GM13977 (cell line): ENCODE results near the gene MYO7B.

Experiments used
- DNase-seq: peaks from one replicate; pipeline ENCODE4 v3.0.0; 2012; ENCODE audit warnings: low spot score
- in situ Hi-C: fragments of 300-500 bp; cut with MboI; formaldehyde crosslinking; loops from one replicate; pipeline ENCODE4 v1.12.0; 2022; ENCODE audit warnings: low sequenced_read_pairs, low pct_unique_long_range_greater_than_20kb, mixed read lengths, inconsistent platforms; ENCODE audit not compliant: unreplicated experiment
- TF ChIP-seq, protein P1 (sequence below): IDR thresholded peaks from 2 replicates; pipeline ENCODE4 v1.5.1; 2012; ENCODE audit warnings: mild to moderate bottlenecking, control low read depth; ENCODE audit not compliant: insufficient read depth; ENCODE audit errors: extremely low read depth, missing control alignments

MYO7B gene

DNA sequence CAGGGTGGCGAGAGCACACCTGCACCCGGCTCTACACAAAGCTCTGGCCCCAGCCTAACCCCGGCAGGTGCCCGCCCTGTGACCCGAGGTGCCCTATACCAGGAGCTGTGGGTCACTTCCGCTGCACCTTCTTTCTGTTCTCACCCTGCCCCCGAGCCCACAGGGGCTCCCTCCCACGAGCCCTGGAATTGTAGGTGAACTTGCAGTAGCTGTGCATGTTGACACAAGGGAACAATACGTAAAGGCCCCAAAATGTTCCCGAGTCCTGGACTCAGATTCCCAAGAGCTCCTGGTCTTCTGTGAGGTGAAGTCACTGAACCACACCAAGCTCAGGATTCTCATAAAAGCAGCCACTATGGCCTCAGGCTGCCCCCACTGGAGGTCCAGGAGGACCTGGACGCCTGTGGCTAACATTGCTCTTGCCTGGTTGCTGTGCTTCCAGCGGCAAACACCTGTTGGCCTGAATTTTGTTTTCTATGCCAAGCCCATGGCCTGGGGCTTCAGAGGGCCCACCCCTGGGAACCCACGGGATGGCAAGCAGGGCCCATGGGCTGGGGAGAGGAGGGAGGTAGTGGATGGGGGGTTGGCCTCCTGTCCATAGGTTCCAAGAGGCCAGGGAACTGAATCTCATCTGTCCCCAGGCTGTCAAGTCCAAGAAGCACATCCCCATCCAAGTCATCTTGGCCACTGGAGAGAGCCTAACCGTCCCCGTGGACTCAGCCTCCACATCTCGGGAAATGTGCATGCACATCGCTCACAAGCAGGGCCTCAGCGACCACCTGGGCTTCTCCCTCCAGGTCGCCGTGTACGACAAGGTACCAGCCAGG, 87.3 kb downstream of the MYO7B start:
- in situ Hi-C loops: no loop called here
- TF ChIP-seq, protein P1, sequence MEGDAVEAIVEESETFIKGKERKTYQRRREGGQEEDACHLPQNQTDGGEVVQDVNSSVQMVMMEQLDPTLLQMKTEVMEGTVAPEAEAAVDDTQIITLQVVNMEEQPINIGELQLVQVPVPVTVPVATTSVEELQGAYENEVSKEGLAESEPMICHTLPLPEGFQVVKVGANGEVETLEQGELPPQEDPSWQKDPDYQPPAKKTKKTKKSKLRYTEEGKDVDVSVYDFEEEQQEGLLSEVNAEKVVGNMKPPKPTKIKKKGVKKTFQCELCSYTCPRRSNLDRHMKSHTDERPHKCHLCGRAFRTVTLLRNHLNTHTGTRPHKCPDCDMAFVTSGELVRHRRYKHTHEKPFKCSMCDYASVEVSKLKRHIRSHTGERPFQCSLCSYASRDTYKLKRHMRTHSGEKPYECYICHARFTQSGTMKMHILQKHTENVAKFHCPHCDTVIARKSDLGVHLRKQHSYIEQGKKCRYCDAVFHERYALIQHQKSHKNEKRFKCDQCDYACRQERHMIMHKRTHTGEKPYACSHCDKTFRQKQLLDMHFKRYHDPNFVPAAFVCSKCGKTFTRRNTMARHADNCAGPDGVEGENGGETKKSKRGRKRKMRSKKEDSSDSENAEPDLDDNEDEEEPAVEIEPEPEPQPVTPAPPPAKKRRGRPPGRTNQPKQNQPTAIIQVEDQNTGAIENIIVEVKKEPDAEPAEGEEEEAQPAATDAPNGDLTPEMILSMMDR: no peak
- no peak for DNase-seq

DNA sequence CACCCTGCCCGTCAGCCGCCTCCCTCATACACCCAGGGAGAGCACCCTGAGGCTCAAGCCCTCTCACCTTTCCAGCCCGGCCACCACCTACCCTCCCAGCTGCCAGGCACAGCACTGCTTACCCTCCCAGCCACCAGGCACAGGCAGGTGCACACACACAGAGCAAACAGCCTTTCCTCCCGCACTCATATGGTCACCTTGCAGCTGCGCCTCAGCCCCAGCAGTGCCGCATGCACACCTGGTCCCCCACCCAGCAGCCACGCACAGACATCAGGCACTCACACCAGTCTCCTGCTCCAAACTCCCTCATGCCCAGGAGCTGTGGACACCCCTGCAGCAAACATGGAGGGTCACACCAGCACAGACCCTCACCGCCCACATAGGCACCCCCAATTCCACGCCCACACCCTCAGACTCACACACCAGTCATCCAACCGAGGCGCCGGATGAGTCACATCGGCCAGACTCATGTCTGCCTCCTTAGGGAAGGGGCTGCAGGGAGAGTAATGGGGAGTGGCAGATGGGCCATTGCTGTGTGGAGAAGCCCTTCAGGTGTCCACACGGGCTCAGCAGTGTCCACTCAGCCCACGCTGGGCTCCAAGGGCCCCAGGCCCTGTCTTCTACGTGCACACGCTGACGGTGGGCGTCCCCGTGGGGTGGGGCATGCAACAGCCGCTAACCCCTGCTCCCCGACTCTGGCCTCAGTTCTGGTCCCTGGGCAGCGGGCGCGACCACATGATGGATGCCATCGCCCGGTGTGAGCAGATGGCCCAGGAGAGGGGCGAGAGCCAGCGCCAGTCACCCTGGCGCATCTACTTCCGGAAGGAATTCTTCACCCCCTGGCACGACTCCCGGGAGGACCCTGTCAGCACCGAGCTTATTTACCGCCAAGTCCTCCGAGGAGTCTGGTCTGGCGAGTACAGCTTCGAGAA, 88.2 kb downstream of the MYO7B start:
- TF ChIP-seq, protein P1: no peak
- DNase-seq: no peak
- in situ Hi-C loops: no loop called here

DNA sequence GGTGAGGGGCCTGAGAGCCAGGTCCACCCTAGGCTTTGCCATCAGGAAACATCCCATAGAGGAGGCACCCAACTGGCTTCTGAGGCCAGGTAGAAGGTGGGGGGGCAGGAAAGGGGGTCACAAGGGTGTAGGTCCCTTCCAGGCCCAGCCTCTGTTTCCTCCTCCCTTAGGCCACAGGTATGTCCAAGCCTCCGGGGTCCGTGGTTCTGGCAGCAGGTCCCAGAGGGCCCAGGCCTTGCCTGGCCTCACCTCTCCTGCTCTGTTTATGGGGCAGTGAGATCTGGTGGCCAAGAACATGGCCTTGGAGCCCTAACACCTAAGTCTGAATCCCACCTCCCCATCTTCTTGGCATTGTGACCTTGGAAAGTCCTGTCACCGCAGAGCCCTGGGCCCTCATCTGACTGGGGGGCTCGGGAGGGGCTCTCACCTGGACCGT, 88.9 kb downstream of the MYO7B start:
- TF ChIP-seq, protein P1: no peak
- in situ Hi-C loops: no loop called here
- DNase-seq: no peak

DNA sequence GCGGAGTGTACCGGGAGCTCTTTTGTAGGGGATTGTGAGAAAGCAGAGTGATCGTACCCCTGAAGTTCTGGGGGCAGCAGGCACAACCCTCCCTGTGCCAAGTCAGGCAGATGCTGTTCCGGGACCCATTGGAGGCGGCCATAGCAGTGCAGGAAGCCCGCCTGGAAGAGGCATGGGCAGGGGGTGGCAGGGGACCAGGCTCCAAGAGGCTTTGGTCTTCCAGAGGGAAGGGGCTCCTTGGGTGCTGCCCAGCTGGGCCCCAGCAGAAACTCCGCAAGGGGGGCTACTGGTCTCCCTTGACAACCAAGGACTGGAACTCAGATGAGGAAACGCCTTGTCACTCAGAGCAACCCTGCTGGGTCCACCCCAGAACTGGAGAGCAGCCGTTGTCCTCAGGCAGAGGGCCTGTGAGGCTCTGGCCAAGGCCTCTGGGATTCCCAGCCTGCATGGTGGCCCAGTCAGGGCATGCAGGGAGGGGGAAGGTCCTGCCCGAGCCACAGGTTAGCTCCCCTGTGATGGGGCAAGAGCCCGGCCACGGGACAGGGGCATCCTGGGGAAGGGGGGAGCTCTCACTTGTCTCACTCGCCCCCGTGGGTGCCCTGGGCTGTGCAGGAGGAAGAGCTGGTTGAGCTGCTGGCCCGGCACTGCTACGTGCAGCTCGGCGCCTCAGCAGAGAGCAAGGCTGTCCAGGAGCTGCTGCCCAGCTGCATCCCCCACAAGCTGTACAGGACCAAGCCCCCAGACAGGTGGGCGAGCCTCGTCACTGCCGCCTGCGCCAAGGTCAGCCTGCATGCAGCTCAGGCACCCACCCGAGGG, 89.5 kb downstream of the MYO7B start:
- TF ChIP-seq, protein P1: no peak
- DNase-seq: no peak
- in situ Hi-C loops: no loop called here

DNA sequence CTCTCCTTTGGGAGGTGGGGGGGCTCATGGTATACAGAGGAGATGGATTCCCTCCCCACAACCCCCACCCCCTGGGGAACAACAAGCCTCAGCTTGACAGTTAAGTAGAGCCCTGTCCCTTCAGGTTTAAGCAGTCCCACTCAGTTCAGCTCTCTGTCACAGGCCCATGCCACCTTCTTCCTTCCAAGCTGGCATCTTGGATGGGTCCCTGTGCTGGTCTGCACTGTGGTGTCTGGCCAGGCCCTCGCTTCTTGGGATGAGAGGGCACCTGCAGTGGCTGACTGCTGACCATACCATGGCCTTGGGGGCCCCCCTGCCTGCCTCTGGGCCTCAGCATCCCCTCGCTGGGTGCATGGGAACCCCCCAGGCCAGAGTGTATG, 90.1 kb downstream of the MYO7B start:
- TF ChIP-seq, protein P1: no peak
- in situ Hi-C loops: no loop called here
- DNase-seq: no peak

DNA sequence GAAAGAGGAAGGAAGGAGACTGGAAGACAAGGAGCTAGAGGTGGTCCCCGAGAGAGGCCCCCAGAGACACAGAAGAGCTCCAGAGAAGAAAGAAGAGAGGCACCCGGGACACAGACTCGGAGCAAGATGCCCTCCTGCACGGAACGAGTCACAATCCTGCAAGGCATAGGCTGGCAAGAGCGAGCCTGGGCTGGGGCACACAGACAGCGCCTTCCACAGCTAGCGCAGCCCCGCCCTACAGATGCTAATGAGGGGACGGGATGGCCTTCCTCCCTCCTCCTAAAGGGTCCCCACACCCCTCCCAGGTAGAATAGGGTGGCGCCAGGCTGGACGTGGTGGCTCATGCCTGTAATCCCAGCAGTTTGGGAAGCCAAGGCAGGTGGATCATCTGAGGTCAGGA, 90.7 kb downstream of the MYO7B start:
- TF ChIP-seq, protein P1: no peak
- in situ Hi-C loops: no loop called here
- no peak for DNase-seq
